HepG2 (cell line): Measurements from ENCODE around the gene HDAC5. TPM values are rescaled to one million over a fixed set of nuclear protein-coding genes. Genes with fewer than 3 reads are reported as not detected.

Experiments used
- ARNT ChIP-seq: fragments of 450-650 bp; IDR thresholded peaks from 2 replicates; pipeline ENCODE4 v1.6.1; 2017
- ASH2L ChIP-seq: fragments of 300-600, 200-600 bp; sonication (generic); IDR thresholded peaks from 2 replicates; pipeline ENCODE4 v1.7.0; 2017; ENCODE audit warnings: low read depth, mild to moderate bottlenecking, moderate library complexity, mixed read lengths, low read length; ENCODE audit not compliant: insufficient read length
- ATM ChIP-seq: fragments of 450-650 bp; IDR thresholded peaks from 2 replicates; pipeline ENCODE4 v1.7.1; 2017; ENCODE audit warnings: mild to moderate bottlenecking, borderline replicate concordance
- ATRX ChIP-seq: sonication (generic); formaldehyde crosslinking; IDR thresholded peaks from 2 replicates; pipeline ENCODE4 v1.4.0; 2020; ENCODE audit warnings: missing genetic modification reagents, borderline replicate concordance
- FOXJ3 ChIP-seq: sonication (generic); formaldehyde crosslinking; IDR thresholded peaks from 2 replicates; pipeline ENCODE4 v1.4.0; 2020; ENCODE audit warnings: missing genetic modification reagents, mild to moderate bottlenecking, borderline replicate concordance
- GZF1 ChIP-seq: sonication (generic); formaldehyde crosslinking; IDR thresholded peaks from 2 replicates; pipeline ENCODE4 v1.5.1; 2020; ENCODE audit warnings: mild to moderate bottlenecking, missing genetic modification reagents
- ISL2 ChIP-seq: sonication (generic); formaldehyde crosslinking; IDR thresholded peaks from 2 replicates; pipeline ENCODE4 v1.5.0; 2020; ENCODE audit warnings: missing genetic modification reagents
- MXD4 ChIP-seq: IDR thresholded peaks from 2 replicates; pipeline ENCODE4 v1.6.1; 2016; ENCODE audit warnings: mild to moderate bottlenecking, missing biosample characterization, missing genetic modification reagents
- RAD21 ChIP-seq: fragments of 450-650 bp; formaldehyde crosslinking; IDR thresholded peaks from 2 replicates; pipeline ENCODE4 v1.5.0; 2020; ENCODE audit warnings: mild to moderate bottlenecking
- RARG ChIP-seq: sonication (generic); formaldehyde crosslinking; IDR thresholded peaks from 2 replicates; pipeline ENCODE4 v1.4.0; 2020; ENCODE audit warnings: low read depth, mild to moderate bottlenecking, missing genetic modification reagents
- RBFOX2 ChIP-seq: fragments of 200-400 bp; formaldehyde crosslinking; IDR thresholded peaks from 2 replicates; pipeline ENCODE4 v1.6.1; 2017; ENCODE audit warnings: low read depth, mild to moderate bottlenecking, low read length
- SIN3A ChIP-seq: IDR thresholded peaks from 2 replicates; pipeline ENCODE4 v1.6.1; 2011; ENCODE audit warnings: low read depth, mild to moderate bottlenecking, control low read depth, low read length, borderline replicate concordance
- SP5 ChIP-seq: IDR thresholded peaks from 2 replicates; pipeline ENCODE4 v1.6.1; 2016; ENCODE audit warnings: low read depth, borderline replicate concordance
- TBX3 ChIP-seq: fragments of 450-650 bp; IDR thresholded peaks from 2 replicates; pipeline ENCODE4 v1.6.1; 2017; ENCODE audit warnings: antibody characterized with exemption, mild to moderate bottlenecking, inconsistent platforms, borderline replicate concordance
- XRCC5 ChIP-seq: fragments of 200-400 bp; formaldehyde crosslinking; optimal IDR thresholded peaks from 2 replicates; pipeline ENCODE3; 2017; ENCODE audit warnings: mild to moderate bottlenecking, low read length
- ZNF883 ChIP-seq: sonication (generic); formaldehyde crosslinking; IDR thresholded peaks from 2 replicates; pipeline ENCODE4 v1.5.1; 2020; ENCODE audit warnings: mild to moderate bottlenecking, missing genetic modification reagents; ENCODE audit errors: not compliant biosample characterization
- polyA plus RNA-seq, 8 experiments: library from polyadenylated mRNA; depleted of rRNA in 3 of 8; stranded (reverse) in 7 of 8; unstranded in 1 of 8; fragments of >200 nt; fragmentation: Illumina TruSeq in 4 of 8; extraction: Trizol in 4 of 8; gene quantifications; 2 replicates each; pipeline versions ENCODE4 v1.2.1 to v1.2.3, GENCODE V29; 2011 to 2016; ENCODE audit warnings: low read depth in 4 of 8, missing spikeins in 1 of 8, mixed read lengths in 1 of 8; ENCODE audit not compliant: insufficient read depth in 1 of 8
- total RNA-seq, 5 experiments: library from RNA; depleted of rRNA; stranded (reverse); fragments of >200 nt; fragmentation: Illumina TruSeq; extraction: Trizol; gene quantifications; 2 replicates each; pipeline ENCODE4 v1.2.3, GENCODE V29; 2016; ENCODE audit warnings: low read depth in 1 of 5
- TF ChIP-seq, protein P1 (sequence below): IDR thresholded peaks from 2 replicates; pipeline ENCODE4 v1.6.1; 2016; ENCODE audit warnings: low read depth, missing genetic modification reagents, missing compliant biosample characterization
- TF ChIP-seq, protein P2 (sequence below): sonication (generic); formaldehyde crosslinking; IDR thresholded peaks from 2 replicates; pipeline ENCODE4 v1.5.0; 2020; ENCODE audit warnings: mild to moderate bottlenecking, missing genetic modification reagents, borderline replicate concordance

HDAC5 gene
- total and polyA plus RNA-seq, 2 of the 13 experiments (the other 11 are each of a cell fraction or from before 2014, with no cell fraction given) = 46.4 to 85.4 TPM

GRCh38 chr17:44095647-44096496, 27.6 kb downstream of the HDAC5 start (continued):
- TF ChIP-seq FOXJ3 (CRISPR knock-in tag) = peak; percentile 45; the same call in 1 of the 2 replicates
- TF ChIP-seq ATRX (CRISPR knock-in tag) = no peak
- TF ChIP-seq RARG (CRISPR knock-in tag) = no peak
- peak; percentile 77 for TF ChIP-seq ASH2L
- TF ChIP-seq ARNT = no peak
- TF ChIP-seq RAD21 = peak; percentile 85
- peak; percentile 40; the same call in 1 of the 2 replicates for TF ChIP-seq MXD4 (CRISPR knock-in tag)
- TF ChIP-seq SP5 = peak; percentile 63
- TF ChIP-seq SIN3A = peak; percentile 78
- TF ChIP-seq GZF1 = no peak
- TF ChIP-seq XRCC5 = peak; percentile 95
- TF ChIP-seq, protein P1, sequence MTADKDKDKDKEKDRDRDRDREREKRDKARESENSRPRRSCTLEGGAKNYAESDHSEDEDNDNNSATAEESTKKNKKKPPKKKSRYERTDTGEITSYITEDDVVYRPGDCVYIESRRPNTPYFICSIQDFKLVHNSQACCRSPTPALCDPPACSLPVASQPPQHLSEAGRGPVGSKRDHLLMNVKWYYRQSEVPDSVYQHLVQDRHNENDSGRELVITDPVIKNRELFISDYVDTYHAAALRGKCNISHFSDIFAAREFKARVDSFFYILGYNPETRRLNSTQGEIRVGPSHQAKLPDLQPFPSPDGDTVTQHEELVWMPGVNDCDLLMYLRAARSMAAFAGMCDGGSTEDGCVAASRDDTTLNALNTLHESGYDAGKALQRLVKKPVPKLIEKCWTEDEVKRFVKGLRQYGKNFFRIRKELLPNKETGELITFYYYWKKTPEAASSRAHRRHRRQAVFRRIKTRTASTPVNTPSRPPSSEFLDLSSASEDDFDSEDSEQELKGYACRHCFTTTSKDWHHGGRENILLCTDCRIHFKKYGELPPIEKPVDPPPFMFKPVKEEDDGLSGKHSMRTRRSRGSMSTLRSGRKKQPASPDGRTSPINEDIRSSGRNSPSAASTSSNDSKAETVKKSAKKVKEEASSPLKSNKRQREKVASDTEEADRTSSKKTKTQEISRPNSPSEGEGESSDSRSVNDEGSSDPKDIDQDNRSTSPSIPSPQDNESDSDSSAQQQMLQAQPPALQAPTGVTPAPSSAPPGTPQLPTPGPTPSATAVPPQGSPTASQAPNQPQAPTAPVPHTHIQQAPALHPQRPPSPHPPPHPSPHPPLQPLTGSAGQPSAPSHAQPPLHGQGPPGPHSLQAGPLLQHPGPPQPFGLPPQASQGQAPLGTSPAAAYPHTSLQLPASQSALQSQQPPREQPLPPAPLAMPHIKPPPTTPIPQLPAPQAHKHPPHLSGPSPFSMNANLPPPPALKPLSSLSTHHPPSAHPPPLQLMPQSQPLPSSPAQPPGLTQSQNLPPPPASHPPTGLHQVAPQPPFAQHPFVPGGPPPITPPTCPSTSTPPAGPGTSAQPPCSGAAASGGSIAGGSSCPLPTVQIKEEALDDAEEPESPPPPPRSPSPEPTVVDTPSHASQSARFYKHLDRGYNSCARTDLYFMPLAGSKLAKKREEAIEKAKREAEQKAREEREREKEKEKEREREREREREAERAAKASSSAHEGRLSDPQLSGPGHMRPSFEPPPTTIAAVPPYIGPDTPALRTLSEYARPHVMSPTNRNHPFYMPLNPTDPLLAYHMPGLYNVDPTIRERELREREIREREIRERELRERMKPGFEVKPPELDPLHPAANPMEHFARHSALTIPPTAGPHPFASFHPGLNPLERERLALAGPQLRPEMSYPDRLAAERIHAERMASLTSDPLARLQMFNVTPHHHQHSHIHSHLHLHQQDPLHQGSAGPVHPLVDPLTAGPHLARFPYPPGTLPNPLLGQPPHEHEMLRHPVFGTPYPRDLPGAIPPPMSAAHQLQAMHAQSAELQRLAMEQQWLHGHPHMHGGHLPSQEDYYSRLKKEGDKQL (CRISPR knock-in tag) = no peak
- 0 out of 2 replicates have a peak, but pooled peaks have one; percentile 40 for TF ChIP-seq RBFOX2
- no peak for TF ChIP-seq TBX3
- peak; percentile 57 for TF ChIP-seq ZNF883
- no peak for TF ChIP-seq ATM
- TF ChIP-seq, protein P2, sequence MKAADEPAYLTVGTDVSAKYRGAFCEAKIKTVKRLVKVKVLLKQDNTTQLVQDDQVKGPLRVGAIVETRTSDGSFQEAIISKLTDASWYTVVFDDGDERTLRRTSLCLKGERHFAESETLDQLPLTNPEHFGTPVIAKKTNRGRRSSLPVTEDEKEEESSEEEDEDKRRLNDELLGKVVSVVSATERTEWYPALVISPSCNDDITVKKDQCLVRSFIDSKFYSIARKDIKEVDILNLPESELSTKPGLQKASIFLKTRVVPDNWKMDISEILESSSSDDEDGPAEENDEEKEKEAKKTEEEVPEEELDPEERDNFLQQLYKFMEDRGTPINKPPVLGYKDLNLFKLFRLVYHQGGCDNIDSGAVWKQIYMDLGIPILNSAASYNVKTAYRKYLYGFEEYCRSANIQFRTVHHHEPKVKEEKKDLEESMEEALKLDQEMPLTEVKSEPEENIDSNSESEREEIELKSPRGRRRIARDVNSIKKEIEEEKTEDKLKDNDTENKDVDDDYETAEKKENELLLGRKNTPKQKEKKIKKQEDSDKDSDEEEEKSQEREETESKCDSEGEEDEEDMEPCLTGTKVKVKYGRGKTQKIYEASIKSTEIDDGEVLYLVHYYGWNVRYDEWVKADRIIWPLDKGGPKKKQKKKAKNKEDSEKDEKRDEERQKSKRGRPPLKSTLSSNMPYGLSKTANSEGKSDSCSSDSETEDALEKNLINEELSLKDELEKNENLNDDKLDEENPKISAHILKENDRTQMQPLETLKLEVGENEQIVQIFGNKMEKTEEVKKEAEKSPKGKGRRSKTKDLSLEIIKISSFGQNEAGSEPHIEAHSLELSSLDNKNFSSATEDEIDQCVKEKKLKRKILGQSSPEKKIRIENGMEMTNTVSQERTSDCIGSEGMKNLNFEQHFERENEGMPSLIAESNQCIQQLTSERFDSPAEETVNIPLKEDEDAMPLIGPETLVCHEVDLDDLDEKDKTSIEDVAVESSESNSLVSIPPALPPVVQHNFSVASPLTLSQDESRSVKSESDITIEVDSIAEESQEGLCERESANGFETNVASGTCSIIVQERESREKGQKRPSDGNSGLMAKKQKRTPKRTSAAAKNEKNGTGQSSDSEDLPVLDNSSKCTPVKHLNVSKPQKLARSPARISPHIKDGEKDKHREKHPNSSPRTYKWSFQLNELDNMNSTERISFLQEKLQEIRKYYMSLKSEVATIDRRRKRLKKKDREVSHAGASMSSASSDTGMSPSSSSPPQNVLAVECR (CRISPR knock-in tag) = peak; percentile 83
- TF ChIP-seq ISL2 (CRISPR knock-in tag) = peak; percentile 48; the same call in 1 of the 2 replicates
